Right lobe of liver (tissue), 4 donors: Measurements from ENCODE around the gene ASXL1.

Source experiments
- POLR2A ChIP-seq: fragments of 450-650 bp; IDR thresholded peaks from one replicate; pipeline ENCODE4 v1.6.1; 2017; ENCODE audit warnings: antibody characterized with exemption, mild to moderate bottlenecking
- TF ChIP-seq, protein P1 (sequence below), 4 donors: fragments of 200-600 bp in 3 of 4; fragments of 450-650 bp in 1 of 4; IDR thresholded peaks; one replicate each; pipeline versions ENCODE4 v1.5.1 to v1.8.0; 2016 to 2022; ENCODE audit warnings: antibody characterized with exemption in 4 of 4, mild to moderate bottlenecking in 2 of 4
- donor health status: DM: no; HTN: no; CAD: no.
- donor health status: DM: no; HTN: no; CAD: no.
- donor health status: DM: no; HTN: yes; CAD: no.

DNA sequence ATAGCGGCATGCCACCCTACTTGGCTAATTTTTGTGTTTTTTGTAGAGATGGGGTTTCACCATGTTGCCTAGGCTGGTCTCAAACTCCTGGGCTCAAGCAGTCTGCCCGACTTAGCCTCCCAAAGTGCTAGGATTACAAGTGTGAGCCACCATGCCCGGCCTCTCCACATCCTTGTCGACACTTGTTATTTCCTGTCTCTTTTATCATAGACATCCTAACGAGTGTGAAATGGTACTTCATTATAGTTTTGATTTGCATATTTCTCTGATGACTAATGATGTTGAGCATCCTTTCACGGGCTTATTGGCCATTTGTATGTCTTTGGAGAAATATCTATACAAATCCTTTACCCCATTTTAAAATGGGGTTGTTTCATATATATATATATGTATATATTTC, 39.0 kb upstream of the ASXL1 start:
- TF ChIP-seq, protein P1, sequence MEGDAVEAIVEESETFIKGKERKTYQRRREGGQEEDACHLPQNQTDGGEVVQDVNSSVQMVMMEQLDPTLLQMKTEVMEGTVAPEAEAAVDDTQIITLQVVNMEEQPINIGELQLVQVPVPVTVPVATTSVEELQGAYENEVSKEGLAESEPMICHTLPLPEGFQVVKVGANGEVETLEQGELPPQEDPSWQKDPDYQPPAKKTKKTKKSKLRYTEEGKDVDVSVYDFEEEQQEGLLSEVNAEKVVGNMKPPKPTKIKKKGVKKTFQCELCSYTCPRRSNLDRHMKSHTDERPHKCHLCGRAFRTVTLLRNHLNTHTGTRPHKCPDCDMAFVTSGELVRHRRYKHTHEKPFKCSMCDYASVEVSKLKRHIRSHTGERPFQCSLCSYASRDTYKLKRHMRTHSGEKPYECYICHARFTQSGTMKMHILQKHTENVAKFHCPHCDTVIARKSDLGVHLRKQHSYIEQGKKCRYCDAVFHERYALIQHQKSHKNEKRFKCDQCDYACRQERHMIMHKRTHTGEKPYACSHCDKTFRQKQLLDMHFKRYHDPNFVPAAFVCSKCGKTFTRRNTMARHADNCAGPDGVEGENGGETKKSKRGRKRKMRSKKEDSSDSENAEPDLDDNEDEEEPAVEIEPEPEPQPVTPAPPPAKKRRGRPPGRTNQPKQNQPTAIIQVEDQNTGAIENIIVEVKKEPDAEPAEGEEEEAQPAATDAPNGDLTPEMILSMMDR (IDR thresholded peaks at IDR 0.05): no peak
- TF ChIP-seq POLR2A: no peak
